Measurements from ENCODE around the gene PRM1.

DNA sequence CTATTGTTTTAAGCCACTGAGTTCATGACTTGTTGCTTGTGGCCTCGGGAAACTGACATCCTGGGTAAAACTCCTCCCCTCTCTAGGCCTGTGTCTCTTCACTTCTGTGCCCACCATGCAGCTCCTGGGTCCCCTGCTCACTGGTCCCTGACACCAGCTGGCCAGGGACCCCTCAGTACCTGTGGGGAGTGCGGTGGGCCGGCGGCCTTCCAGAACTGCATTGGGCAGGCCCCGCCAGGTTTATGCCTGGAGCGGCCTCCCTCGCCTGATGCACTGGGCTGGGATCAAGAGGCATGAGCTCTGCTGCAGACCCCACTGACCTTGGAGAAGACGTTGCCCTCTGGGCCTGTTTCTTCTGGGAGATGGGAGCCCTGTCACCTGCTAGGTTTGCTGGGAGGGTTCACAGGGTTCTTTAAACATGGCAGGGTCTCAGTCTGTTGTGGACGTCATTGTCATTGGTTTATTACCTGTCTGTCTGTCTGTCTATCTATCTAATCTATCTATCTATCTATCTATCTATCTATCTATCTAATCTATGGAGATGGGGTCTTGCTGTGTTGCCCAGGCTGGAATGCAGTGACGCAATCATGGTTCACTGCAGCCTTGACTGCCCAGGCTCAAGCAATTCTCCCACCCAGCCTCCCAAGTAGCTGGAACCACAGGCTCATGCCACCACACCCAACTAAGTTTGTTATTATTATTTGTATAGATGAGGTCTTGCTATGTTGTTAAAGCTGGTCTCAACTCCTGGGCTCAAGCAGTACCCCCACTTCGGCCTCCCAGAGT is 42.6 kb upstream of the PRM1 start:
- TF ChIP-seq POLR2A (IDR thresholded peaks at IDR 0.05) = no peak
- TF ChIP-seq, protein P1, sequence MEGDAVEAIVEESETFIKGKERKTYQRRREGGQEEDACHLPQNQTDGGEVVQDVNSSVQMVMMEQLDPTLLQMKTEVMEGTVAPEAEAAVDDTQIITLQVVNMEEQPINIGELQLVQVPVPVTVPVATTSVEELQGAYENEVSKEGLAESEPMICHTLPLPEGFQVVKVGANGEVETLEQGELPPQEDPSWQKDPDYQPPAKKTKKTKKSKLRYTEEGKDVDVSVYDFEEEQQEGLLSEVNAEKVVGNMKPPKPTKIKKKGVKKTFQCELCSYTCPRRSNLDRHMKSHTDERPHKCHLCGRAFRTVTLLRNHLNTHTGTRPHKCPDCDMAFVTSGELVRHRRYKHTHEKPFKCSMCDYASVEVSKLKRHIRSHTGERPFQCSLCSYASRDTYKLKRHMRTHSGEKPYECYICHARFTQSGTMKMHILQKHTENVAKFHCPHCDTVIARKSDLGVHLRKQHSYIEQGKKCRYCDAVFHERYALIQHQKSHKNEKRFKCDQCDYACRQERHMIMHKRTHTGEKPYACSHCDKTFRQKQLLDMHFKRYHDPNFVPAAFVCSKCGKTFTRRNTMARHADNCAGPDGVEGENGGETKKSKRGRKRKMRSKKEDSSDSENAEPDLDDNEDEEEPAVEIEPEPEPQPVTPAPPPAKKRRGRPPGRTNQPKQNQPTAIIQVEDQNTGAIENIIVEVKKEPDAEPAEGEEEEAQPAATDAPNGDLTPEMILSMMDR (IDR thresholded peaks at IDR 0.05) = no peak
